Posterior vena cava (tissue), 2 donors: ENCODE data around the gene AOPEP. TPM values are rescaled to one million over a fixed set of nuclear protein-coding genes. Genes with fewer than 3 reads are reported as not detected.

Experiments
- DNase-seq: peaks from one replicate; pipeline ENCODE4 v3.0.0-alpha.2; 2020; ENCODE audit warnings: low spot score
- intact Hi-C, 2 donors: fragments of 100-400 bp; cut with DNase I; formaldehyde crosslinking; loops; one replicate each; pipeline versions ENCODE4 v1.14.1 to v1.14.2; 2022 to 2023
- long read RNA-seq, 2 donors: library from polyadenylated mRNA; unstranded; transcript quantifications; one replicate each; pipeline ENCODE4 v2.0.0, GENCODE V29; 2020 to 2021
- total RNA-seq, 2 donors: library from RNA; stranded (reverse); fragmentation: NEBNext Ultra II Directional; extraction: Animal tissue kit (Norgen Biotek cat#: 25700); gene quantifications; one replicate each; pipeline ENCODE4 v1.2.1, GENCODE V29; 2021
- donor health status: DM: yes; HTN: yes; CAD: no.
- donor health status: DM: yes; HTN: yes; CAD: no.

The AOPEP gene
- 100 to 1,000 TPM; 124 to 138 TPM for total RNA-seq
- long read RNA-seq, donor 1, partial matches to known transcripts: 11 of 62 reads
- long read RNA-seq, donor 1, other reads (novel, unspliced or antisense): 43 of 62 reads
- long read RNA-seq, donor 2, transcript C9orf3-211 (6 exons, 919 nt): major isoform, 5 of 118 reads
- long read RNA-seq, donor 2, partial matches to known transcripts: 13 of 118 reads
- long read RNA-seq, donor 2, other reads (novel, unspliced or antisense): 91 of 118 reads

DNA sequence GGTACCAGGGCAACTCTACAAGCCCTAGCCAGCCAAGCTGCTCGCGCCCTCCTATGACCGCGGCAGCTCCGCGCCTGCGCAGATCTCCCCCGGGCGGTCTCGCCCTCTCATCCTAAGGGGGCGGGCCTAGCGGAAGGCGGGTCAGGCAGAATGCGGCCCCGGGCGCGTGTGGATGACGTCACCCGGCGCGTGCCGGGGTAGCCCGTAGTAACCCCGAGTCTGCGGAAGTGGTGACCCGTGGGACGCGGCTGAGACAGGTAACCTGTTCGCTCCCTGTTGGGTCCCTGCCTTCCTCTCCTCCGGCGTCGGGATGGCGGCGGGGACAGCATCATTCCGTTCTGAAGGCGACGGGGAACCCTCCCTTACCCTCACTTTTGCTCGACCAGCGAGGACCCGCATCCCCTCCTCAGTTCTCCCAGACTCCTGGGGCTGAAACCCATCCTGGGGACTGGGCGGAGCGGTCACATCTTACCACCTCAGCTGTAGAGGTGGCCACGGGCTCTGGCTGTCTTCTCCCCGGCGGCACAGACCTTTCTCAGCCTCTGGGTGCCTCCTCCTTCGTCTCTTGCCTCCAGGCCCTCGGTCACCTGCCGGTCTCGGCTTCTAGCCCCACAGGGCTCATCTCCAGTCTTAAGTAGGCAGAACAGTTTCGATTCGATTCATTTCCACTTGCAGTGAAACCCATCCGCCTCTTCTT, at the start of gene AOPEP:
TSS of gene AOPEP (plus strand) at position 205 of the 697 bp plus-strand sequence. CDS start 33,085 bp downstream, outside the sequence.
- intact Hi-C loops: no loop called here
- peak; percentile 100 for DNase-seq

DNA sequence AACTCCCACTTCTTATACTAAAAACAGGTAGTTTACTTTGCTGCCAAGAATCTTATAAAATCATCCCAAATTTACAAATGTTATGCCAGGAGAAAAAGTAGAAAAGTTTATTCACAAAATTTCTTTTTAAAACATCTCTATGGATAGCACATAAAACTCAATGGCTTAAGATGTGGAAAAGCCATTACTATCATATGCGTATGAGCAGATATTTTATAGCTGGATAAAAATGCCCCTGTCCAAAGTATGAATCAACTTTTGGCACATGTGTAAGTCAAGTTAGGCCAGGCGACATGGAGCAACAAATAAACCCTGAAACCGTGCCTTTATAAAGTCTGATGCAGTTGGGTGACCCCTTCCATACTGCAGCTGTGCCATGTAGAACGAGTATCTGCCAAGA, 48.6 kb upstream of the AOPEP start:
- no peak for DNase-seq
- intact Hi-C loops: no loop called here

DNA sequence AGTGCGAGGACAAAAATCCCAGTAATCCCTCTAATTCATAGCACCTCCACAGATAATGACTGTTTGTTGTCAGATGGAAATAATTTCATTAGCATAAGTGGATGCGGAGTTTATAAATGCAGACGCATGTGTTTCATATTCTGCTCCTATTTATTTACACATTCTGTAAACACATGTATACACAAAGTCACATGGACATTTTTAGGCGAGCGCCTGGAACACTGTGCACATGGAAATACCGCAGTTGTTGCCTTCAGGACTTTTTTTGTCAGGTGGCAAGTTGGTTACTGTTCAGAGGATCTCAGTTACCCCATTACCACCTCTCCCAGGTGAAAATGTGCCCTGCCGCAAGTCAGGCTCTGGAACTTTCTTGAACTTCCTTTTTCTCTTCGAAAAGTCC, 46.9 kb upstream of the AOPEP start:
- intact Hi-C loops: no loop called here
- DNase-seq: no peak

- intact Hi-C loops: loop anchor here (5.0 to 10.0 kb wide), 3 partner anchors 95 to 455 kb away; no protein-coding TSS in a partner anchor
- DNase-seq: no peak
These were observed 46.5 kb upstream of the AOPEP start for GRCh38 chr9:94680020-94680419.

DNA sequence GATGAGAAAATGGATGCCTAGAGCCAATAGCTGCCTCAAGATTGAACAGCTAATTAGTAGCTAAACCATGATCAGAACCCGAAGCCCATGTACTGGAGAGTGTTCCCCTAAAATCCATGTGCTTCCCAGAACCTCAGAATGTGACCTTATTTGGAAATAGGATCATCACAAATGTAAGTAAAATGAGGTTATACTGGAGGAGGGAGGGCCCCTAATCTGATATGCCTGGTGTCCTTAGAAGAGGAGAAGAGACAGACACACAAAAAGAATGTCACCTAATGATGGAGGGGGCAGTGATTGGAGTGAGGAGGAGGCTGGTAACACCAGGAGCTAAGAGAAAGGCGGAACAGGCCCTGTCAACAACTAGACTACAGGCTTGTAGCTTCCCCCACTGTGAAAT, 45.9 kb upstream of the AOPEP start:
- no peak for DNase-seq
- intact Hi-C loops: loop anchor here (5.0 to 10.0 kb wide), 3 partner anchors 94 to 454 kb away; no protein-coding TSS in a partner anchor

DNA sequence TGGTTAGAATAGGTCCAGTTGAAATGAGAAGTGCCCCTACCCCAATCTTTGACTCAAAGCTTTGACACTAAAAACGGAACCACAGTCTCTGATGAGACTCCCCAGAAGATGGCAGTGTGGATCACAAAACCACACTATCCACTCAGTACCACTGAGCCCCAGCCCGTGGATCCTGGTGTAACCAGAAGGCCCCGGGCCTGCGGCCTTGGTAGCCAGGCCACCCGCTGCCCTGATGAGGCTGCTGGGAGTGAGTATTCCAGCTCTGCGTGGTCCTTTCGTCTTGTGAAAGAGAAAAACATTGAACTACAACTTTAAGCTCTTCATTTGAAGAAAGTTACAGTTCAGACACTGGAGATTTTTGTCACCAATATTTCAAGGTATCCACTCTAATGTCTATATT, 45.0 kb upstream of the AOPEP start:
- intact Hi-C loops: loop anchor here (5.0 to 10.0 kb wide), 3 partner anchors 93 to 453 kb away; no protein-coding TSS in a partner anchor
- peak; percentile 91 for DNase-seq

- intact Hi-C loops: loop anchor here in 1 of 2 donors (10.0 kb wide), 2 partner anchors 89 to 449 kb away; no protein-coding TSS in a partner anchor
These were observed 41.1 kb upstream of the AOPEP start for GRCh38 chr9:94685359-94685758.

DNA sequence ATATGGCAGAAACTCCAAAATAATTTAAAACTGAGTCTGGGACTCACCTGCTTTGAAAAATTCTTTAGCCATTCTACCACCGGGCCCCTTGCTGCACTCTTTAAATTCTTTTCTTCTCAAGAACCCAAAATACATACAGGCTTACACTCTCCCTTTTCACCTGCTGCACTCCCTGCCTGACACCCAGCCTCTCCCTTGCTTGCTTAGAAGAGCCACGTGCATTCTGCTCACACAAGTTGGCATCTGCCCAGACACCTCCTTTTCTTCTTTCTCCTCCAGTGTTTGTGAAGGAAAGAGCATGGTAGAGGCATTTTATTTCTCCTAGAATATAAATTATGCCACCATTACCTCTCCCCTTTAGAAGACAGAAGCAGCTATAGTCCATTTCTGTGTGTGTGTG, 39.0 kb upstream of the AOPEP start:
- DNase-seq: no peak
- intact Hi-C loops: loop anchor here in 1 of 2 donors (10.0 kb wide), 2 partner anchors 87 to 447 kb away; no protein-coding TSS in a partner anchor

More at GRCh38 chr9:94685359-94685758, 41.1 kb upstream of the AOPEP start:
- DNase-seq: no peak

- intact Hi-C loops: no loop called here
- no peak for DNase-seq
These were observed 36.2 kb upstream of the AOPEP start for GRCh38 chr9:94690344-94690743.

GRCh38 chr9:94692601-94693000, 33.9 kb upstream of the AOPEP start:
- no peak for DNase-seq
- intact Hi-C loops: no loop called here

GRCh38 chr9:94693485-94694204, 32.9 kb upstream of the AOPEP start:
- no peak for DNase-seq
- intact Hi-C loops: no loop called here

GRCh38 chr9:94696545-94696944, 30.0 kb upstream of the AOPEP start:
- no peak for DNase-seq
- intact Hi-C loops: no loop called here

GRCh38 chr9:94697972-94698581, 28.4 kb upstream of the AOPEP start:
- DNase-seq: no peak
- intact Hi-C loops: no loop called here

DNA sequence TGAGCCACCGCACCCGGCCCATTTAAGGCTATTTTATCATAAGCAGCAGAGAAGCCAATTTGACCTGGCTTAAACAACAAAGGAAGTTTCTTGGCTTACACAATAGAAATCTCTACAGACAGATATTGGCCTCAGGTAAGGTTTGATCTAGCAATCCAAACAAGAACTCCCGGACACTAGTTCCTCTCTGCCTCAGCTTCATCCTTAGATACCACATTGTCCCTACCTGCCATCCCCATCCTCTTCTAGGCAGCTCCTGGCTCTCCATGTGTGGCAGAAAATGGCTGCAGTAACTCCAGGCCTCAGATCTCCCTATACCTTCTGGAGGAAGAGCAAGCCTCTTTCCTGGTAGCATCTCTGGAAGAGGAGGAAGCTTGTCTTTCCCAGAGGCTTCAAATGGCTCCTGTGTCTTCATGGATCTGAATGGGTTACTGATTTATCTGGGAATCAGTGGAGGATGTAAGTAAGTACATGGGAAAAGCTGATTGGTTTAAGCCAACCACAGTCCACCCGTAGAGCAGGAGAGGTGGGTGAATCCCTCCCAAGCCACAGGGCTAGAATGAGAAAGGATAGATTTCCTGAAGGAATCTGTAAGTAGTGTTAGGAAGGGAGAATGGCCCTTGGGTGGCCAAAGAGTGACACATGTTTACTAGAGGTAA, 26.7 kb upstream of the AOPEP start:
- DNase-seq: no peak
- intact Hi-C loops: no loop called here

DNA sequence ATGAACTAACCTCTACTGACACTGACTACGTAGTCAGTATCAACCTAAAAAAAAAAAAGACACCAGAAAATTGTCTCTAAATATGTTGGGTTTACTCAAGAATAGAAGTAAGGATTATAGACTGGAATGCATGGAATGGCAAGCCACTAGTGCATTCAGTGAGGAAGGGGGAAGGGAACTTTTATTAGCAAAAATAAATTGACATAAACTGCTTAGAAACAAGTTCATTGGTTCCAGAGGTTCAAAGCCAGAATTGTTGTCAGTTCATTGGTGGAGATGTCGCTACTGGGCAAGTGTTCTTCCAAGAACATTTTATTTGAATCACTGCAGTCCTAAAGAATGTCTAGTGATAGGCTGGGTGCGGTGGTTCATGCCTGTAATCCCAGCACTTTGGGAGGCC, 26.1 kb upstream of the AOPEP start:
- intact Hi-C loops: no loop called here
- no peak for DNase-seq

GRCh38 chr9:94703488-94704140, 22.9 kb upstream of the AOPEP start:
- no peak for DNase-seq
- intact Hi-C loops: no loop called here

- intact Hi-C loops: no loop called here
- no peak for DNase-seq
These were observed 21.3 kb upstream of the AOPEP start for GRCh38 chr9:94705162-94705702.

DNA sequence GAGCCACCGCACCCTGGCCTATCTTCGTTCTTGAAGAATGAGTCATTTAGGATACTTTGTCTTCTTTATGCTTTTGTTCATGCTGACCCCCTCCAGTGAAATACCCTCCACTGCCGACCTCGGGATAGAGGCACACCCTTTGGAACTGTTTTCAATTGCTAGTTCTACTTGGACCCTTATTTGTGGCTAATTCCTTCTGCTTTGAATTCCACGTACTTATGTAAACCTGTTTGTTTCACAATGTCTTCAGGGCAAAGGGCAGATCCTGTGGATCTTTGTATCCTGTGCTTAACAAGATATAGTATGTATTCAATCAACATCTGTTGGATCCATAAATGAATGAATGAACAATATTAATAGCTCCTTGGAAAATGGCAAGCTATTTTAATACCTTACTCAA, 19.6 kb upstream of the AOPEP start:
- DNase-seq: no peak
- intact Hi-C loops: loop anchor here in 1 of 2 donors (1.0 kb wide), 1 partner anchor 34 kb away; no protein-coding TSS in a partner anchor
